ENCODE measurements around the gene SLC9C1.

Gene SLC9C1

GRCh38 chr3:112253301-112253971 is 40.6 kb downstream of the SLC9C1 start:
- H3K27ac ChIP-seq = no peak overlapping the region
- no peak for DNase-seq (ENCODE audit: low spot score)
- TF ChIP-seq CTCF (IDR thresholded peaks at IDR 0.05) = no peak
- no peak overlapping the region for H3K4me3 ChIP-seq

- DNase-seq (ENCODE audit: low spot score) = no peak
- Histone ChIP-seq H3K4me3 (no peak overlapping the region), H3K27ac (no peak overlapping the region)
- TF ChIP-seq CTCF (IDR thresholded peaks at IDR 0.05) = no peak
Measured at GRCh38 chr3:112247900-112248299, 46.1 kb downstream of the SLC9C1 start.

GRCh38 chr3:112247350-112247749 is 46.7 kb downstream of the SLC9C1 start:
- no peak for DNase-seq (ENCODE audit: low spot score)
- Histone ChIP-seq H3K4me3 (no peak overlapping the region), H3K27ac (no peak overlapping the region)
- TF ChIP-seq CTCF (IDR thresholded peaks at IDR 0.05) = no peak

- Histone ChIP-seq H3K27ac (no peak overlapping the region), H3K4me3 (no peak overlapping the region)
- TF ChIP-seq CTCF (IDR thresholded peaks at IDR 0.05) = no peak
- DNase-seq (ENCODE audit: low spot score) = no peak
Measured at GRCh38 chr3:112233083-112233482, 60.9 kb downstream of the SLC9C1 start.

- no peak overlapping the region for H3K4me3 ChIP-seq
- DNase-seq (ENCODE audit: low spot score) = no peak
- no peak overlapping the region for H3K27ac ChIP-seq
- TF ChIP-seq CTCF (IDR thresholded peaks at IDR 0.05) = no peak
Measured at GRCh38 chr3:112231727-112232126, 62.3 kb downstream of the SLC9C1 start.

- no peak for TF ChIP-seq CTCF (IDR thresholded peaks at IDR 0.05)
- DNase-seq (ENCODE audit: low spot score) = no peak
- Histone ChIP-seq H3K4me3 (no peak overlapping the region), H3K27ac (no peak overlapping the region)
Measured at GRCh38 chr3:112230033-112230432, 64.0 kb downstream of the SLC9C1 start.

- TF ChIP-seq CTCF (IDR thresholded peaks at IDR 0.05) = no peak
- Histone ChIP-seq H3K4me3 (no peak overlapping the region), H3K27ac (no peak overlapping the region)
- no peak for DNase-seq (ENCODE audit: low spot score)
Measured at GRCh38 chr3:112228786-112229185, 65.2 kb downstream of the SLC9C1 start.
